H1 (cell line): ENCODE data around the gene SPG7. TPM values are rescaled to one million over a fixed set of nuclear protein-coding genes. Genes with fewer than 3 reads are reported as not detected.

Source experiments
- CTCF ChIA-PET: fragments of 300-600 bp; sonication (Branson Sonifier 250); formaldehyde crosslinking; loops from one replicate; lab custom pipeline; 2021; ENCODE audit not compliant: partially characterized antibody; lab: Charles Lee
- POLR2A ChIA-PET: fragments of 300-600 bp; sonication (Branson Sonifier 250); formaldehyde crosslinking; loops from one replicate; lab custom pipeline; 2021; ENCODE audit warnings: inconsistent platforms; ENCODE audit not compliant: partially characterized antibody; lab: Charles Lee
- DNase-seq, 2 experiments: peaks; one replicate each; pipeline versions ENCODE4 v3.0.0 to v3.0.0-alpha.2; 2010 to 2022; ENCODE audit warnings: low spot score in 2 of 2, low read depth in 1 of 2, mixed read lengths in 1 of 2
- FAIRE-seq: peaks from 2 replicates; lab custom pipeline; 2011; peaks lifted over from hg19 to GRCh38; lab: Jason Lieb, UNC
- H2AFZ ChIP-seq: 2 replicates; pipeline ENCODE4 v1.8.1; 2012; ENCODE audit warnings: low read length, inconsistent platforms
- H2AK5ac ChIP-seq: 2 replicates; pipeline ENCODE4 v1.6.1; 2013; ENCODE audit warnings: low read depth, low read length
- H2BK120ac ChIP-seq: replicated peaks from 2 replicates; pipeline ENCODE3; 2013; ENCODE audit warnings: low read depth, low read length, inconsistent platforms
- H2BK12ac ChIP-seq: 2 replicates; pipeline ENCODE4 v1.6.1; 2013; ENCODE audit warnings: low read depth, low read length
- H2BK15ac ChIP-seq: 2 replicates; pipeline ENCODE4 v1.6.1; 2013; ENCODE audit warnings: low read length
- H2BK20ac ChIP-seq: 2 replicates; pipeline ENCODE4 v1.6.1; 2013; ENCODE audit warnings: low read length
- H2BK5ac ChIP-seq: 2 replicates; pipeline ENCODE4 v1.6.1; 2013; ENCODE audit warnings: low read depth, low read length
- H3K14ac ChIP-seq: 2 replicates; pipeline ENCODE4 v1.6.1; 2013; ENCODE audit warnings: inconsistent platforms; ENCODE audit not compliant: insufficient read length
- H3K18ac ChIP-seq: 2 replicates; pipeline ENCODE4 v1.6.1; 2013; ENCODE audit warnings: low read length; ENCODE audit errors: extremely low read depth
- H3K23ac ChIP-seq: 2 replicates; pipeline ENCODE4 v1.6.1; 2013; ENCODE audit warnings: inconsistent platforms; ENCODE audit not compliant: insufficient read length
- H3K23me2 ChIP-seq: 2 replicates; pipeline ENCODE4 v1.6.1; 2013; ENCODE audit warnings: low read depth, low read length
- H3K27ac ChIP-seq: 2 replicates; pipeline ENCODE4 v1.6.1; 2011; ENCODE audit warnings: low read depth, low read length, inconsistent platforms
- H3K27me3 ChIP-seq, 4 experiments: replicated peaks in 1 of 4; 1 replicate in 1 of 4; 2 replicates in 3 of 4; pipeline versions ENCODE4 v1.6.1 to v1.8.1; 2011 to 2013; ENCODE audit warnings: low read length in 3 of 4, mild to moderate bottlenecking in 3 of 4, inconsistent platforms in 2 of 4, mixed read lengths in 2 of 4, moderate library complexity in 1 of 4; ENCODE audit not compliant: control insufficient read depth in 3 of 4, insufficient read depth in 3 of 4; ENCODE audit errors: extremely low read depth in 1 of 4
- H3K36me3 ChIP-seq, 4 experiments: 2 replicates each; pipeline versions ENCODE4 v1.6.1 to v1.8.1; 2011 to 2013; ENCODE audit warnings: mild to moderate bottlenecking in 4 of 4, low read length in 3 of 4, moderate library complexity in 2 of 4, control low read depth in 1 of 4, inconsistent platforms in 1 of 4; ENCODE audit not compliant: insufficient read depth in 4 of 4, control insufficient read depth in 2 of 4
- H3K4ac ChIP-seq: replicated peaks from 2 replicates; pipeline ENCODE3; 2013; ENCODE audit warnings: low read length, low read depth, mixed read lengths, inconsistent platforms; ENCODE audit not compliant: insufficient read length
- H3K4me1 ChIP-seq, 4 experiments: replicated peaks in 1 of 4; 1 replicate in 1 of 4; 2 replicates in 3 of 4; pipeline versions ENCODE4 v1.6.1 to v1.8.1; 2011 to 2013; ENCODE audit warnings: low read length in 3 of 4, inconsistent platforms in 2 of 4, mixed read lengths in 1 of 4; ENCODE audit not compliant: insufficient read depth in 4 of 4, control insufficient read depth in 3 of 4
- H3K4me2 ChIP-seq, 2 experiments: 2 replicates each; pipeline versions ENCODE4 v1.6.1 to v1.8.1; 2011 to 2013; ENCODE audit warnings: low read depth in 2 of 2, low read length in 2 of 2, control low read depth in 1 of 2, inconsistent platforms in 1 of 2, mild to moderate bottlenecking in 1 of 2; ENCODE audit not compliant: insufficient read depth in 1 of 2
- H3K4me3 ChIP-seq, 4 experiments: fragments of 200-600, 300-600 bp in 1 of 4; sonication (generic), shearing (Covaris generic), sonication (Bioruptor Twin) in 1 of 4; 2 replicates each; pipeline versions ENCODE4 v1.5.1 to v1.8.1; 2011 to 2016; ENCODE audit warnings: low read length in 4 of 4, low read depth in 3 of 4, control low read depth in 2 of 4, inconsistent platforms in 2 of 4, mild to moderate bottlenecking in 2 of 4, mixed read lengths in 1 of 4, moderate library complexity in 1 of 4; ENCODE audit not compliant: insufficient read depth in 2 of 4; ENCODE audit errors: extremely low read depth in 1 of 4
- H3K56ac ChIP-seq: replicated peaks from 2 replicates; pipeline ENCODE3; 2013; ENCODE audit warnings: low read depth, mild to moderate bottlenecking, mixed read lengths, low read length, inconsistent platforms; ENCODE audit not compliant: insufficient read length
- H3K79me1 ChIP-seq: 2 replicates; pipeline ENCODE4 v1.6.1; 2013; ENCODE audit warnings: low read depth, low read length, control low read depth
- H3K79me2 ChIP-seq, 2 experiments: 2 replicates each; pipeline versions ENCODE4 v1.6.1 to v1.8.1; 2012 to 2013; ENCODE audit warnings: low read length in 2 of 2, mild to moderate bottlenecking in 2 of 2, inconsistent platforms in 1 of 2; ENCODE audit not compliant: insufficient read depth in 2 of 2, control insufficient read depth in 1 of 2
- H3K9ac ChIP-seq, 4 experiments: replicated peaks in 1 of 4; 1 replicate in 1 of 4; 2 replicates in 3 of 4; pipeline versions ENCODE4 v1.6.1 to v1.8.1; 2011 to 2013; ENCODE audit warnings: low read depth in 3 of 4, low read length in 3 of 4, control low read depth in 2 of 4, mild to moderate bottlenecking in 2 of 4, moderate library complexity in 2 of 4, inconsistent platforms in 1 of 4; ENCODE audit errors: extremely low read depth in 1 of 4
- H3K9me3 ChIP-seq, 2 experiments: 2 replicates each; pipeline versions ENCODE4 v1.6.1 to v1.8.1; 2012 to 2013; ENCODE audit warnings: mild to moderate bottlenecking in 2 of 2, moderate library complexity in 2 of 2, control low read depth in 1 of 2, inconsistent platforms in 1 of 2, low read depth in 1 of 2, low read length in 1 of 2, mixed read lengths in 1 of 2; ENCODE audit not compliant: insufficient read depth in 2 of 2
- H4K20me1 ChIP-seq, 2 experiments: replicated peaks in 1 of 2; 2 replicates each; pipeline versions ENCODE3 to v1.8.1; 2011 to 2013; ENCODE audit warnings: inconsistent platforms in 2 of 2, low read length in 2 of 2, mild to moderate bottlenecking in 1 of 2; ENCODE audit not compliant: insufficient read depth in 2 of 2, control insufficient read depth in 1 of 2
- H4K5ac ChIP-seq: 2 replicates; pipeline ENCODE4 v1.6.1; 2013; ENCODE audit warnings: low read length, low read depth, mixed read lengths, inconsistent platforms; ENCODE audit not compliant: insufficient read length
- H4K8ac ChIP-seq: 2 replicates; pipeline ENCODE4 v1.8.0; 2013; ENCODE audit warnings: mild to moderate bottlenecking, moderate library complexity, low read length, inconsistent platforms; ENCODE audit not compliant: insufficient read depth; ENCODE audit errors: extremely low read depth
- H4K91ac ChIP-seq: replicated peaks from 2 replicates; pipeline ENCODE3; 2013; ENCODE audit warnings: low read length, mixed read lengths, inconsistent platforms; ENCODE audit not compliant: insufficient read length
- ATF3 ChIP-seq: IDR thresholded peaks from 2 replicates; pipeline ENCODE4 v1.6.1; 2011; ENCODE audit warnings: low read depth, mild to moderate bottlenecking, low read length; ENCODE audit not compliant: insufficient read depth
- BCL11A ChIP-seq, 2 experiments: IDR thresholded peaks; one replicate each; pipeline ENCODE4 v1.6.1; 2011; ENCODE audit warnings: low read depth in 2 of 2, low read length in 2 of 2, mild to moderate bottlenecking in 2 of 2
- EGR1 ChIP-seq: IDR thresholded peaks from 2 replicates; pipeline ENCODE4 v1.6.1; 2011; ENCODE audit warnings: low read depth, low read length, borderline replicate concordance
- EZH2 ChIP-seq: fragments of 200-600 bp; sonication (generic); IDR thresholded peaks from 2 replicates; pipeline ENCODE4 v1.7.1; 2012; ENCODE audit warnings: low read depth, mild to moderate bottlenecking, moderate library complexity, low read length, inconsistent platforms; ENCODE audit not compliant: severe bottlenecking
- GTF2F1 ChIP-seq: IDR thresholded peaks from 2 replicates; pipeline ENCODE4 v1.6.1; 2012; ENCODE audit warnings: low read depth, low read length, improper control_type of control experiment, borderline replicate concordance
- HDAC2 ChIP-seq, 2 experiments: fragments of 300-600 bp in 1 of 2; sonication (generic) in 1 of 2; IDR thresholded peaks; 2 replicates each; pipeline ENCODE4 v1.6.1; 2011 to 2012; ENCODE audit warnings: low read depth in 2 of 2, low read length in 2 of 2, mild to moderate bottlenecking in 2 of 2, moderate library complexity in 2 of 2, borderline replicate concordance in 1 of 2, inconsistent platforms in 1 of 2
- HDAC6 ChIP-seq: IDR thresholded peaks from one replicate; pipeline ENCODE4 v1.7.1; 2012; ENCODE audit warnings: low read depth, mild to moderate bottlenecking, inconsistent platforms, low read length, moderate library complexity
- POU5F1 ChIP-seq: IDR thresholded peaks from 2 replicates; pipeline ENCODE4 v1.6.1; 2011; ENCODE audit warnings: low read depth, mild to moderate bottlenecking, low read length, moderate library complexity
- SP1 ChIP-seq: IDR thresholded peaks from 2 replicates; pipeline ENCODE4 v1.6.1; 2011; ENCODE audit warnings: low read depth, low read length
- SP4 ChIP-seq: IDR thresholded peaks from 2 replicates; pipeline ENCODE4 v1.6.1; 2012; ENCODE audit warnings: low read length, inconsistent platforms
- TAF7 ChIP-seq: optimal IDR thresholded peaks from 2 replicates; pipeline ENCODE3; 2011; ENCODE audit warnings: low read depth, mild to moderate bottlenecking, inconsistent platforms, low read length, moderate library complexity, borderline replicate concordance
- WGBS, 2 experiments: shearing (Covaris generic) in 1 of 2; methylation state at CpG; one replicate each; pipeline versions ENCODE4 v1.1.6 to v1.1.7; 2013 to 2015; ENCODE audit warnings: low lambda C conversion rate in 2 of 2, mixed read lengths in 2 of 2, inconsistent platforms in 1 of 2, low coverage in 1 of 2, missing lambda C conversion rate in 1 of 2; ENCODE audit not compliant: insufficient replicate concordance in 2 of 2, insufficient coverage in 1 of 2, insufficient read length in 1 of 2; ENCODE audit errors: extremely low coverage in 1 of 2, missing lambda C conversion rate in 1 of 2; 5-methylcytosine and 5-hydroxymethylcytosine counted together
- polyA plus RNA-seq, 7 experiments: library from polyadenylated mRNA; depleted of rRNA in 3 of 7; stranded (reverse) in 5 of 7; unstranded in 2 of 7; fragments of >200 nt in 5 of 7; fragments of 200-250 nt in 2 of 7; gene quantifications; 1 replicate in 5 of 7; 2 replicates in 1 of 7; 4 replicates in 1 of 7; pipeline versions ENCODE4 v1.2.1 to v1.2.3, GENCODE V29; 2011 to 2013; ENCODE audit warnings: missing spikeins in 2 of 7, mixed read lengths in 2 of 7
- total RNA-seq: library from RNA; stranded (reverse); fragmentation: NEBNext Ultra II Directional; extraction: Animal tissue kit (Norgen Biotek cat#: 25700); gene quantifications from 2 replicates; pipeline ENCODE4 v1.2.1, GENCODE V29; 2021

Gene SPG7
- total and polyA plus RNA-seq, 2 of the 8 experiments (the other 6 are each of a cell fraction or from before 2014, with no cell fraction given): 72.1 to 113 TPM

GRCh38 chr16:89536371-89536770, 28.2 kb downstream of the SPG7 start:
- Histone ChIP-seq H2BK120ac (no peak overlapping the region), H3K23ac (no peak overlapping the region), H3K27ac (no peak overlapping the region), H4K8ac (no peak overlapping the region; the same call in 1 of the 2 replicates), H2BK12ac (no peak overlapping the region), H3K56ac (no peak overlapping the region), H4K91ac (no peak overlapping the region), H3K23me2 (no peaks in the 10 kb centered on the region), H3K4ac (no peak overlapping the region), H2AFZ (no peak overlapping the region), H3K9me3 (no peaks in the 10 kb centered on the region), H3K79me2 (peaks cover 0 to 3% of the 10 kb centered on the region in 2 experiments; a peak in 1 of 4 replicates), H3K9ac (no peak overlapping the region), H2AK5ac (no peak overlapping the region), H3K4me1 (no peaks in the 10 kb centered on the region), H3K4me2 (no peak overlapping the region), H3K36me3 (peaks cover 20 to 62% (median 45%) of the 10 kb centered on the region in 4 experiments; a peak in 7 of 8 replicates), H4K20me1 (peaks cover 6 to 19% of the 10 kb centered on the region in 2 experiments), H4K5ac (no peak overlapping the region), H3K14ac (no peak overlapping the region), H3K4me3 (no peak overlapping the region), H3K18ac (no peak overlapping the region), H3K27me3 (no peaks in the 10 kb centered on the region), H2BK15ac (no peak overlapping the region), H3K79me1 (peaks cover 5% of the 10 kb centered on the region), H2BK20ac (no peak overlapping the region), H2BK5ac (no peak overlapping the region)
- FAIRE-seq: no peak
- ChIA-PET CTCF (interaction anchor here (0.9 kb wide), 1 partner anchor 9 kb away, joined by 3 read pairs; no protein-coding TSS in a partner anchor), POLR2A (interaction anchor here (1.2 to 7.2 kb wide), 2 partner anchors 15 to 38 kb away, joined by 5 to 47 read pairs; no protein-coding TSS in a partner anchor)
- WGBS, 2 experiments: 94% methylated on average over 9 of the region's 24 CpGs; no CpG with 5 or more reads in 1 of the 2 experiments
- TF ChIP-seq HDAC6 (no peak), POU5F1 (no peak), SP1 (no peak), EGR1 (no peak), ATF3 (no peak), HDAC2 (IDR thresholded peaks at IDR 0.05; ENCODE audit: borderline replicate concordance in 1 of 2, low read depth in 2 of 2, low read length in 2 of 2) (no peak), EZH2 (no peak), SP4 (no peak), TAF7 (no peak), BCL11A (IDR thresholded peaks at IDR 0.05; ENCODE audit: low read depth in 2 of 2, low read length in 2 of 2) (no peak), GTF2F1 (no peak)
- no peak for DNase-seq
